ENCODE results near the gene GARIN5A.

GARIN5A gene

DNA sequence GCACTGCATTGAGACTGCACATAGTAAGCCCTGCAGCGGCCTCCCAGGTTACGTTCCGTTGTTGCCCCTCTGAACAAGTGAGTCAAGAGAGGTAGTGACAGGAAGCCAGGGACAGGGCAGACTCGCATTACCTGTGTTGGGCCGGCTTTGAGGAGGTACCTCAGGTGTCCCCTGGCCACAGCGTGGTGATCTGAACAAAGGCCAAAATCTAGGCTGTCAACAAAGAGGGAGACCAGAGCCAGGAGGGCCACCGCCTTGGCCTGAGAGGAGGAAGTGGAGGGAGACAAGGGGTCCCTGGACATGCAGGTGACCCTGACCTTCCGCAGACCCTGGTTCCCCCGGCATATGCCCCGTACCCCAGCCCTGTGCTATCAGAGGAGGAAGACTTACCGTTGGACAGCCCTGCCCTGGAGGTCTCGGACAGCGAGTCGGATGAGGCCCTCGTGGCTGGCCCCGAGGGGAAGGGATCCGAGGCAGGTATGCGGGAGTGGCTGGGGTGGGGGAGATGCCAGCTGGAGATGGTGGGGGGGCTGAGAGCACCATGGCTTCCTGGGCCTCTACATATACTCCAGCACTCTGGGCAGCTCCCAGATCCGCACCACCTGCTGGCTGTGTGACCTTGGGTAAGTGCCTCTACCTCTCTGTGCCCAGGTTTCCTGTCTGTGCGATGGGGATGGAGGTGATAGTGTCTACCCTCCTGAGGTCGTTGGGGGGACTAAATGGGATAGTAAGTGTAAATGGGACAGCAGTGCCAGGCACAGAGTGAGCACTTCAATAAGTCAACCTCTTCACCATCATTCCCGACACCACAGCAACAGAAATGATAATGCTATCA lies 53.2 kb downstream of the GARIN5A start:
- WGBS, 2 experiments: 94% methylated on average over 22 of the region's 22 CpGs
- no peak overlapping the region for H3K4me3 ChIP-seq (ENCODE audit: insufficient read depth, low read depth, low read length)
- H3K4me1 ChIP-seq (ENCODE audit: control insufficient read depth, insufficient read depth, low read length): peaks cover 4% of the 10 kb centered on the region
- no peak overlapping the region for H3K27ac ChIP-seq (ENCODE audit: insufficient read depth, low read depth, low read length, poor library complexity, severe bottlenecking)
- no peaks in the 10 kb centered on the region for H3K9me3 ChIP-seq (ENCODE audit: control insufficient read depth, low read length)
- no peaks in the 10 kb centered on the region for H3K36me3 ChIP-seq (ENCODE audit: control insufficient read depth, insufficient read depth, low read length)
- H3K27me3 ChIP-seq (ENCODE audit: control insufficient read depth, insufficient read depth, low read length, poor library complexity, severe bottlenecking): peaks cover 21% of the 10 kb centered on the region

- Histone ChIP-seq H3K4me1 (ENCODE audit: control insufficient read depth, insufficient read depth, low read length) (peaks cover 9% of the 10 kb centered on the region), H3K4me3 (ENCODE audit: insufficient read depth, low read depth, low read length) (no peak overlapping the region), H3K36me3 (ENCODE audit: control insufficient read depth, insufficient read depth, low read length) (no peaks in the 10 kb centered on the region), H3K9me3 (ENCODE audit: control insufficient read depth, low read length) (no peaks in the 10 kb centered on the region), H3K27ac (ENCODE audit: insufficient read depth, low read depth, low read length, poor library complexity, severe bottlenecking) (no peak overlapping the region), H3K27me3 (ENCODE audit: control insufficient read depth, insufficient read depth, low read length, poor library complexity, severe bottlenecking) (peaks cover 28% of the 10 kb centered on the region)
- 86 to 90% methylated on average over 18 of the region's 18 CpGs for WGBS, 2 experiments
These were observed 54.0 kb downstream of the GARIN5A start for GRCh38 chr19:50422397-50423278.

GRCh38 chr19:50420808-50421207 lies 55.8 kb downstream of the GARIN5A start:
- Histone ChIP-seq H3K36me3 (ENCODE audit: control insufficient read depth, insufficient read depth, low read length) (no peaks in the 10 kb centered on the region), H3K27me3 (ENCODE audit: control insufficient read depth, insufficient read depth, low read length, poor library complexity, severe bottlenecking) (peaks cover 28% of the 10 kb centered on the region), H3K4me3 (ENCODE audit: insufficient read depth, low read depth, low read length) (no peak overlapping the region), H3K4me1 (ENCODE audit: control insufficient read depth, insufficient read depth, low read length) (peaks cover 9% of the 10 kb centered on the region), H3K27ac (ENCODE audit: insufficient read depth, low read depth, low read length, poor library complexity, severe bottlenecking) (no peak overlapping the region), H3K9me3 (ENCODE audit: control insufficient read depth, low read length) (no peaks in the 10 kb centered on the region)
- 58 to 64% methylated on average over 3 of the region's 3 CpGs for WGBS, 2 experiments

- Histone ChIP-seq H3K36me3 (ENCODE audit: control insufficient read depth, insufficient read depth, low read length) (no peaks in the 10 kb centered on the region), H3K4me3 (ENCODE audit: insufficient read depth, low read depth, low read length) (no peak overlapping the region), H3K27me3 (ENCODE audit: control insufficient read depth, insufficient read depth, low read length, poor library complexity, severe bottlenecking) (peaks cover 28% of the 10 kb centered on the region), H3K9me3 (ENCODE audit: control insufficient read depth, low read length) (no peaks in the 10 kb centered on the region), H3K4me1 (ENCODE audit: control insufficient read depth, insufficient read depth, low read length) (peaks cover 9% of the 10 kb centered on the region), H3K27ac (ENCODE audit: insufficient read depth, low read depth, low read length, poor library complexity, severe bottlenecking) (no peak overlapping the region)
- WGBS, 2 experiments: 69 to 70% methylated on average over 3 of the region's 3 CpGs
These were observed 56.5 kb downstream of the GARIN5A start for GRCh38 chr19:50420127-50420526.

- WGBS, 2 experiments: 16 to 20% methylated on average over 8 of the region's 8 CpGs
- Histone ChIP-seq H3K36me3 (ENCODE audit: control insufficient read depth, insufficient read depth, low read length) (no peaks in the 10 kb centered on the region), H3K27me3 (ENCODE audit: control insufficient read depth, insufficient read depth, low read length, poor library complexity, severe bottlenecking) (peaks cover 28% of the 10 kb centered on the region), H3K4me1 (ENCODE audit: control insufficient read depth, insufficient read depth, low read length) (peaks cover 9% of the 10 kb centered on the region), H3K27ac (ENCODE audit: insufficient read depth, low read depth, low read length, poor library complexity, severe bottlenecking) (no peak overlapping the region), H3K9me3 (ENCODE audit: control insufficient read depth, low read length) (no peaks in the 10 kb centered on the region), H3K4me3 (ENCODE audit: insufficient read depth, low read depth, low read length) (no peak overlapping the region)
These were observed 57.0 kb downstream of the GARIN5A start for GRCh38 chr19:50419580-50420035.

GRCh38 chr19:50419022-50419579 lies 57.5 kb downstream of the GARIN5A start:
- WGBS, 2 experiments: 7 to 8% methylated on average over 12 to 14 of the region's 14 CpGs
- Histone ChIP-seq H3K27me3 (ENCODE audit: control insufficient read depth, insufficient read depth, low read length, poor library complexity, severe bottlenecking) (peaks cover 28% of the 10 kb centered on the region), H3K4me3 (ENCODE audit: insufficient read depth, low read depth, low read length) (no peak overlapping the region), H3K27ac (ENCODE audit: insufficient read depth, low read depth, low read length, poor library complexity, severe bottlenecking) (no peak overlapping the region), H3K36me3 (ENCODE audit: control insufficient read depth, insufficient read depth, low read length) (no peaks in the 10 kb centered on the region), H3K4me1 (ENCODE audit: control insufficient read depth, insufficient read depth, low read length) (peaks cover 9% of the 10 kb centered on the region), H3K9me3 (ENCODE audit: control insufficient read depth, low read length) (no peaks in the 10 kb centered on the region)

DNA sequence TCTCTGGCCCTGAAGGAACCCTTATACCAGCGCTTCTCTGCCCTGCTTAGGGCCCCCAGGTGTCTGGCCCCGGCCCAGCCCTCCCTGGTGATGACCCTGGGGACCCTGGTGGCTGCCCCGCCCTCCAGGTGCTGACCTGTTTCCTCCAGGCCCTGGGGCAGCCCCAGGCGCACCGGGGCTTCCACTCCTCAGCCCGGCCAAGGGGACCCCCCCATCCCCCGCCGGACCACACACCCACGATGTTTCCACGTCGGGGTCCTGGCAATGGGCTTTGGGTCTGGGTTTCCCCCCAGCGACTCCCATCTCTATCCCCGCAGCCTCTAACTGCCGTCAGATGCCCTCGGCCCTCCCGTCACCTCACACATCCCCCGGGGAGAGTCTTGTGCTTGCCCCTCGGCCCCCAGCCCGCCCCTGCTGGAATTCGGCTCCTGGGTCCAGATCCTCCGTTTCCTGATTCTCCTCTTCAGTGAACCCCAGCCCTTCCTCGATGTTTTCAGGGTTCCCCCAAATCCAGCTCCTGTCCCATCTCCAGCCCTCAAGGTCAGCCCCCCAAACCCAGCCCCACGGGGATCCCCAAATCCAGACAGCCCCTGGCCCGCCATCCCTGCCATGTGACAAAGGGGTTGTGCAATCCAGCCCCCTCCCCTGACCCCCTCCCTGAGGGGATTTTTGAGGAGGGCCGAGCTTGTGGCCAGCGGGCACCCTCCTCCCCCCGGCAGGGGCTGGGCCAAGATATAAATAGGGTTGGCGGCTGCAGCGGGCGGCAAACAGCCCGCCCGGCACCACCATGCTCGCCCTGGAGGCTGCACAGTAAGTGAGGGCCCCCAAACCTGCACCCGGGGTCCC lies 58.2 kb downstream of the GARIN5A start, which contains the start of gene SPIB:
Gene SPIB, plus strand, starts transcription at position 763 of the 846 bp plus-strand sequence. Its CDS starts 25 bp downstream, at position 788.
- Histone ChIP-seq H3K4me3 (ENCODE audit: insufficient read depth, low read depth, low read length) (no peak within 1 kb of the TSS), H3K36me3 (ENCODE audit: control insufficient read depth, insufficient read depth, low read length) (no peaks in the 10 kb centered on the region), H3K27ac (ENCODE audit: insufficient read depth, low read depth, low read length, poor library complexity, severe bottlenecking) (no peak within 1 kb of the TSS), H3K9me3 (ENCODE audit: control insufficient read depth, low read length) (no peaks in the 10 kb centered on the region), H3K27me3 (ENCODE audit: control insufficient read depth, insufficient read depth, low read length, poor library complexity, severe bottlenecking) (peaks cover 28% of the 10 kb centered on the region), H3K4me1 (ENCODE audit: control insufficient read depth, insufficient read depth, low read length) (peaks cover 9% of the 10 kb centered on the region)
- 25 to 27% methylated on average over 33 to 34 of the region's 34 CpGs for WGBS, 2 experiments

- peaks cover 28% of the 10 kb centered on the region for H3K27me3 ChIP-seq (ENCODE audit: control insufficient read depth, insufficient read depth, low read length, poor library complexity, severe bottlenecking)
- 84 to 88% methylated on average over 40 to 41 of the region's 42 CpGs for WGBS, 2 experiments
- H3K9me3 ChIP-seq (ENCODE audit: control insufficient read depth, low read length): no peaks in the 10 kb centered on the region
- H3K27ac ChIP-seq (ENCODE audit: insufficient read depth, low read depth, low read length, poor library complexity, severe bottlenecking): no peak overlapping the region
- H3K4me1 ChIP-seq (ENCODE audit: control insufficient read depth, insufficient read depth, low read length): peaks cover 9% of the 10 kb centered on the region
- no peak overlapping the region for H3K4me3 ChIP-seq (ENCODE audit: insufficient read depth, low read depth, low read length)
- H3K36me3 ChIP-seq (ENCODE audit: control insufficient read depth, insufficient read depth, low read length): peaks cover 1% of the 10 kb centered on the region
These were observed 59.3 kb downstream of the GARIN5A start for GRCh38 chr19:50417111-50418081.

Data from ectodermal cell (in vitro differentiated cells).